Duodenal mucosa (tissue), 2 donors: ENCODE data around the gene MNT.

ENCODE experiments used
- H3K27ac ChIP-seq: one replicate; pipeline ENCODE4 v1.7.0; 2013; ENCODE audit warnings: low read depth, low read length
- H3K27me3 ChIP-seq, 2 donors: one replicate each; pipeline ENCODE4 v1.7.0; 2013; ENCODE audit warnings: low read length in 2 of 2, control low read depth in 1 of 2; ENCODE audit not compliant: insufficient read depth in 2 of 2, control insufficient read depth in 1 of 2
- H3K36me3 ChIP-seq, 2 donors: one replicate each; pipeline ENCODE4 v1.7.0; 2013; ENCODE audit warnings: low read length in 2 of 2, control low read depth in 1 of 2; ENCODE audit not compliant: insufficient read depth in 2 of 2, control insufficient read depth in 1 of 2
- H3K4me1 ChIP-seq, 2 donors: one replicate each; pipeline ENCODE4 v1.7.0; 2013; ENCODE audit warnings: low read length in 2 of 2, control low read depth in 1 of 2; ENCODE audit not compliant: insufficient read depth in 2 of 2, control insufficient read depth in 1 of 2
- H3K4me3 ChIP-seq, 2 donors: one replicate each; pipeline ENCODE4 v1.7.0; 2013; ENCODE audit warnings: low read length in 2 of 2, low read depth in 1 of 2
- H3K9ac ChIP-seq, 2 donors: one replicate each; pipeline ENCODE4 v1.7.0; 2013; ENCODE audit warnings: low read length in 2 of 2, low read depth in 1 of 2
- H3K9me3 ChIP-seq, 2 donors: one replicate each; pipeline ENCODE4 v1.7.0; 2013; ENCODE audit warnings: low read length in 2 of 2, control low read depth in 1 of 2; ENCODE audit not compliant: control insufficient read depth in 1 of 2

MNT gene

DNA sequence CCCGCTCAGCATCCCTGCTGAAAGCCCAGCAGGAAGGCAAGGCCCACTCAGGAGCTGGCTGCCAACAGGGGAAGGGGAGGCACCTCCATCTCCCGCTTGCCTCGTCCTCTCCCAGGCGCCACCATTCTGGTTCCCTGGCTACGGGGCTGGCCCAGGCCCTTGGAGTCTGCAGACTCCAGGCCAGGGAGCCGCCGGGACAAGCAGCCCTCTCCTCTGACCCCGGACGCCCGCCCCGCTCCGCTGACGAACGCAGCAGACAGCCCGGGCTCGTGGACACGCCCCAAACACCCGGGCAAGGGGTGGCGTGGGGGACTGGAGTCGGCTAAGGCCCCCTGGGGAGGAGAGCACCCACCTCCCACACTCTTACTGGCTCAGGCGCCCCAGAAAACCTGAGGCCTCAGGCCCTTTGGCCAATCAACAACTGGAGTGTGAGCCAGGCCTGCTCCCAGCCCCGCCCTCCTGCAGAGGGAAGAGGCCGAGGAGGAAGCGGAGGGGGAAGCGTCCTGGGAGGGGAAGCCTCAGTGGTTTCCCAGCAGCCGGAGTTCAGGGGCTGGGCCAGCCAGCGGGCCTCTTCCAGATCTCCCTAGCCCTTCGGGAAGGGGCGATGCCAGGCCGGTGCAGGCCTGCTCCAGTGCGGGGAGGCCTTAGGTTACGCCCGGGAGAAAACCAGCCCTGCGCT, 4.2 kb downstream of the MNT start:
- Histone ChIP-seq H3K4me1 (peaks cover 51 to 54% of the 10 kb centered on the region in 2 donors), H3K4me3 (peak overlapping the region; percentile 45 to 62), H3K27me3 (no peaks in the 10 kb centered on the region), H3K27ac (peak overlapping the region; percentile 99), H3K9me3 (no peaks in the 10 kb centered on the region), H3K9ac (peak overlapping the region; percentile 85), H3K36me3 (peaks cover 0 to under 1% of the 10 kb centered on the region in 2 donors)

GRCh38 chr17:2396192-2396567, 4.7 kb downstream of the MNT start:
- H3K4me1 ChIP-seq, result peaks cover 56 to 60% of the 10 kb centered on the region in 2 donors
- H3K4me3 ChIP-seq, result peak overlapping the region; percentile 45 to 62
- H3K36me3 ChIP-seq, result peaks cover 0 to 4% of the 10 kb centered on the region in 2 donors
- H3K9me3 ChIP-seq, result no peaks in the 10 kb centered on the region
- peak overlapping the region; percentile 99 for H3K27ac ChIP-seq
- peak overlapping the region; percentile 85 for H3K9ac ChIP-seq
- no peaks in the 10 kb centered on the region for H3K27me3 ChIP-seq

- peaks cover 61 to 66% of the 10 kb centered on the region in 2 donors for H3K4me1 ChIP-seq
- no peaks in the 10 kb centered on the region for H3K9me3 ChIP-seq
- H3K36me3 ChIP-seq, result peaks cover 0 to 4% of the 10 kb centered on the region in 2 donors
- peak overlapping the region; percentile 99 for H3K27ac ChIP-seq
- H3K27me3 ChIP-seq, result no peaks in the 10 kb centered on the region
- peak overlapping the region; percentile 45 to 62 for H3K4me3 ChIP-seq
- peak overlapping the region; percentile 85 for H3K9ac ChIP-seq
These were observed 5.3 kb downstream of the MNT start for GRCh38 chr17:2395258-2396181.

DNA sequence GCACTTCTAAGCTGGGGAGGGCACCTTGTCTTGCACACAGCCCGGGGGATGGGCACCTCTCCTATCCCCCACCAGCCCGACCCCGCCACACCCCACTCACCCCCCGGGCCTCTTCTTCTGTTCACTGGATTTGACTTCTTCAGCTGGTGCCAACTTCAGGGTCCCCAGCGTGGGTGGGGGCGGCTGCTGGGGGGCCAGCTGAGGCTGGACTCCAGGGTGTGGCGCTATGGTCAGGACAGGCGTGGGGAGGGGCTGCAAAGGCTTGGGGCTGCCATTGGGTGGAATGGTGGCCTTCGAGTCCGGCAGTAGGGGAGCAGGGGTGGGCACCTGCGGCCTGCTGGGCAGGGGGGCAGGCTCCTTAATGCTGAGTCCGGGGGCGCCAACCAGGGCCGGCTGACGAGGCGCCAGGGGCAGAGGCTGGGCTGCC, 6.1 kb downstream of the MNT start:
- H3K27ac ChIP-seq, result no peak overlapping the region
- H3K9ac ChIP-seq, result peak overlapping the region in 1 of 2 donors; percentile 57
- H3K4me1 ChIP-seq, result peaks cover 61 to 74% of the 10 kb centered on the region in 2 donors
- peaks cover 0 to 4% of the 10 kb centered on the region in 2 donors for H3K36me3 ChIP-seq
- H3K27me3 ChIP-seq, result no peaks in the 10 kb centered on the region
- no peak overlapping the region for H3K4me3 ChIP-seq
- no peaks in the 10 kb centered on the region for H3K9me3 ChIP-seq

- peak overlapping the region; percentile 32 to 34 for H3K4me3 ChIP-seq
- peaks cover 61 to 71% of the 10 kb centered on the region in 2 donors for H3K4me1 ChIP-seq
- H3K27ac ChIP-seq, result peak overlapping the region; percentile 69
- H3K9me3 ChIP-seq, result no peaks in the 10 kb centered on the region
- H3K36me3 ChIP-seq, result peaks cover 4% of the 10 kb centered on the region in 2 donors
- peak overlapping the region in 1 of 2 donors; percentile 57 for H3K9ac ChIP-seq
- H3K27me3 ChIP-seq, result no peaks in the 10 kb centered on the region
These were observed 6.7 kb downstream of the MNT start for GRCh38 chr17:2393954-2394749.

DNA sequence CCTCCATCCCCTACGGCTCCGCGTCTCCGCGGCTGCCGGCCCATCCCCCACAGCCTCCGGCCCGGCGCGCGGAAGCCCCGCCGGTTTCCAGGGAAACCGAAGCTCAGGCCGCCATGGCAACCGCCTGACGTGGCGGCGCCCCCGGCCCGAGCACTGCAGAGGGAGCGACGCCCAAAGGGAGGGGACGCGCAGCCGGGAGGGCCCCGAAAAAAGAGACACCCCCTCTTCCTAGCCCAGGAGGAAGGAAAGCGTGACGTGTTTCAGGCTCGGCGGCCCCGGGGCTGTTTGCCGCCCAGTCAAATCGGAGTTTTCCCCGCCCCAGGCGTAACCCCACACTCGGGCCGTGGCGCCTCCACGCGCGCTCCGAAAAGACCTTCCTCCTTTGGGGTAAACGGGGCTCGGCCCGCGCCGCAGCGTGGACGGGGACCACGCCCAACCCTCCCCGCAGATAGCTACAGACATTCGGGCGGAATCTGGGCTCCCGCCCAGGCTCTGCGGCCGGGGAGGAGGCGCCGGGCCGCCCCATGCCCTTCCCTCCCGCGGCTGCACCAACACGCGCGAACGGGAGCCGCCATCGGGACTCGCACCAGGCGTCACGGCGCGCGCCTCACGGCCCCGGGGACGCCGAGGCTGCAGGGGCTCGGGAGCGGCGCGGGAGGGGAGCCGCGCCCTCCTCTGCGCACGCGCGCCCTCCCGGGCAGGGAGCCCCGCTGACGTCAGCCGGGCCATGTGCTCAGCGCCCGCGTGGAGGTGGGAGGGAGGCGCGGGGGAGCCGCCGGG, 7.5 kb downstream of the MNT start:
- H3K9me3 ChIP-seq, result no peaks in the 10 kb centered on the region
- peaks cover 57 to 65% of the 10 kb centered on the region in 2 donors for H3K4me1 ChIP-seq
- no peaks in the 10 kb centered on the region for H3K27me3 ChIP-seq
- H3K9ac ChIP-seq, result peak overlapping the region; percentile 80 to 87
- H3K27ac ChIP-seq, result peak overlapping the region; percentile 100
- peak overlapping the region; percentile 74 to 78 for H3K4me3 ChIP-seq
- H3K36me3 ChIP-seq, result peaks cover 4 to 8% of the 10 kb centered on the region in 2 donors

DNA sequence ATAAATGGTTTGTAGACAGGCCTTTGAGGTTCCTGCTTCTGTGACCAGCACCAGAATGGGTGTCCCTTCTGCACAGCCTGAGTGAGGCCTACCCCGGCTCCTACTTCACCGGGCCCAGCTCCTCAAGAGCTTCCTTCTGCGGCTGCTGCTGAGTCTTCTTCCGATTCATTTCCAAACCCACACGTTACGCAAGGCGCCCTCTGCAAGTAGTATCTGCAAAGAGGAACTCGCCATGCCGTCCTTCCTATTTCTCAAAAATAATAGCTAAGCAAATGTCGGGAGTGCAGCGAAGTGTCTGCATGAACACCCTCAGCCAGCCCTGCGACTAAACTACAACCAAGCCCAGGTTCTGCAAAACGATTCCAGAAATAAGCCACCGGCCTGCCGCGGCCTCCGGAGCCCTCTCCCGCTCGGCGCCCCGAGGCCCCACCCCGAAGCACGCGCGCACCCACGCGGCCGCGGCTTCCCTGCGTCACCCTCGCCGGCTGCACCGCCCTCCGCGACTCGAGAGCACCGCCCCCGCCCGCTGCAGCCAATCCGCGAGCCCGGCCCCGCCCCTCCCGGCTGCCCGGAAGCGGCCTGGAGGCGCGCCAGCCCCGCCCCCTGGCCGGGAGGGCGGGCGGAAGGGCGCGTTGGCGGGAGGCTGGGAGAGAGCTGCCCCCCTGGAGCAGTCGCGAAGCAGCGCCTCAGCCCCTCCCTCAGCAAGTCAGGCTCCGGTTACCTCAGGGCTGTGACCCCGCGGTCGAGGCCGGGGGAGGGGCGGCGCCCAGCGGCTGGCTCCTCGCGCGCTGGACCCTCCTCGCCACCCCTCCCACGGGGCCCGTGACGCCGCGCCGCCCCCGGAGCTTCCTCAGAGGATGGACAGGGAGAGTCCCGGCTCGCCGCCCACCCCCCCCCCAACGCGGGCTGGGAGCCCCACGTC, 8.3 kb downstream of the MNT start:
- H3K36me3 ChIP-seq, result peaks cover 8 to 14% of the 10 kb centered on the region in 2 donors
- peaks cover 49 to 57% of the 10 kb centered on the region in 2 donors for H3K4me1 ChIP-seq
- no peaks in the 10 kb centered on the region for H3K9me3 ChIP-seq
- peak overlapping the region; percentile 100 for H3K27ac ChIP-seq
- no peaks in the 10 kb centered on the region for H3K27me3 ChIP-seq
- peak overlapping the region; percentile 74 to 78 for H3K4me3 ChIP-seq
- peak overlapping the region; percentile 84 to 87 for H3K9ac ChIP-seq

GRCh38 chr17:2391597-2392251, 9.1 kb downstream of the MNT start:
- Histone ChIP-seq H3K4me3 (peak overlapping the region; percentile 53 to 72), H3K36me3 (peaks cover 8 to 22% of the 10 kb centered on the region in 2 donors), H3K4me1 (peaks cover 42 to 51% of the 10 kb centered on the region in 2 donors), H3K27ac (peak overlapping the region; percentile 55), H3K27me3 (no peaks in the 10 kb centered on the region), H3K9ac (peak overlapping the region; percentile 65 to 84), H3K9me3 (no peaks in the 10 kb centered on the region)
